Smooth muscle cell (in vitro differentiated cells): ENCODE measurements around the gene S1PR5. TPM values are rescaled to one million over a fixed set of nuclear protein-coding genes. Genes with fewer than 3 reads are reported as not detected.

ENCODE experiments used
- DNase-seq: peaks from one replicate; lab custom pipeline; 2025; ENCODE audit not compliant: unreplicated experiment; lab: John Stamatoyannopoulos, UW
- H2AFZ ChIP-seq: fragments of 200-600 bp; sonication (generic); 2 replicates; pipeline ENCODE4 v1.6.0; 2016; ENCODE audit warnings: antibody characterized with exemption, low read depth, mild to moderate bottlenecking
- H3F3A ChIP-seq: fragments of 200-600 bp; sonication (generic); 2 replicates; pipeline ENCODE4 v1.6.0; 2017; ENCODE audit warnings: antibody characterized with exemption, low read depth
- H3K27ac ChIP-seq: fragments of 200-600 bp; sonication (generic); 2 replicates; pipeline ENCODE4 v1.5.1; 2016; ENCODE audit warnings: low read depth, mild to moderate bottlenecking
- H3K27me3 ChIP-seq: fragments of 200-600 bp; sonication (generic); 2 replicates; pipeline ENCODE4 v1.6.1; 2016; ENCODE audit warnings: low read depth, mild to moderate bottlenecking
- H3K36me3 ChIP-seq: fragments of 200-600 bp; sonication (generic); 2 replicates; pipeline ENCODE4 v1.5.1; 2016; ENCODE audit warnings: low read depth
- H3K4me1 ChIP-seq: fragments of 200-600 bp; sonication (generic); 2 replicates; pipeline ENCODE4 v1.5.1; 2016; ENCODE audit warnings: low read depth
- H3K4me2 ChIP-seq: fragments of 200-600 bp; sonication (generic); 2 replicates; pipeline ENCODE4 v1.6.0; 2016; ENCODE audit warnings: mild to moderate bottlenecking
- H3K4me3 ChIP-seq: fragments of 200-600 bp; sonication (generic); 2 replicates; pipeline ENCODE4 v1.5.1; 2016; ENCODE audit warnings: mild to moderate bottlenecking
- H3K79me2 ChIP-seq: fragments of 200-600 bp; sonication (generic); 2 replicates; pipeline ENCODE4 v1.6.0; 2016; ENCODE audit warnings: low read depth, mild to moderate bottlenecking
- H3K9ac ChIP-seq: fragments of 200-600 bp; sonication (generic); 2 replicates; pipeline ENCODE4 v1.6.0; 2016; ENCODE audit warnings: low read depth
- H3K9me3 ChIP-seq: fragments of 200-600 bp; sonication (generic); replicated peaks from 2 replicates; pipeline ENCODE4 v1.5.1; 2016; ENCODE audit warnings: low read depth
- H4K20me1 ChIP-seq: fragments of 200-600 bp; sonication (generic); 2 replicates; pipeline ENCODE4 v1.6.0; 2016; ENCODE audit warnings: low read depth
- WGBS: methylation state at CpG from one replicate; pipeline ENCODE4 v1.1.7; 2016; ENCODE audit warnings: low lambda C conversion rate; 5-methylcytosine and 5-hydroxymethylcytosine counted together
- microRNA counts: library from miRNA; unstranded; fragments of <30 nt; microRNA quantifications from one replicate; lab custom pipeline; 2016
- microRNA-seq: library from miRNA; unstranded; fragments of <30 nt; microRNA quantifications from one replicate; pipeline ENCODE4, GENCODE V29; 2016; ENCODE audit warnings: borderline number of aligned reads
- polyA plus RNA-seq: library from polyadenylated mRNA; unstranded; fragments of >200 nt; fragmentation: Nextera tagmentation; extraction: Ambion mirVana; gene quantifications from 2 replicates; pipeline ENCODE4 v1.2.1, GENCODE V29; 2016
- small RNA-seq: library from RNA; depleted of rRNA; stranded (forward); fragments of <200 nt; gene quantifications from one replicate; pipeline ENCODE3, GENCODE V24; 2014
- total RNA-seq: library from RNA; depleted of rRNA; stranded (reverse); fragments of >200 nt; gene quantifications from 2 replicates; pipeline ENCODE4 v1.2.3, GENCODE V29; 2014
- TF ChIP-seq, protein P1 (sequence below): fragments of 200-600 bp; sonication (generic); IDR thresholded peaks from 2 replicates; pipeline ENCODE4 v1.5.1; 2017; ENCODE audit warnings: borderline replicate concordance, mild to moderate bottlenecking, antibody characterized with exemption; ENCODE audit not compliant: insufficient read depth, poor library complexity, severe bottlenecking

S1PR5 gene
- total and polyA plus RNA-seq, 2 experiments from 2014 or later, result 5.3 to 9.0 TPM

DNA sequence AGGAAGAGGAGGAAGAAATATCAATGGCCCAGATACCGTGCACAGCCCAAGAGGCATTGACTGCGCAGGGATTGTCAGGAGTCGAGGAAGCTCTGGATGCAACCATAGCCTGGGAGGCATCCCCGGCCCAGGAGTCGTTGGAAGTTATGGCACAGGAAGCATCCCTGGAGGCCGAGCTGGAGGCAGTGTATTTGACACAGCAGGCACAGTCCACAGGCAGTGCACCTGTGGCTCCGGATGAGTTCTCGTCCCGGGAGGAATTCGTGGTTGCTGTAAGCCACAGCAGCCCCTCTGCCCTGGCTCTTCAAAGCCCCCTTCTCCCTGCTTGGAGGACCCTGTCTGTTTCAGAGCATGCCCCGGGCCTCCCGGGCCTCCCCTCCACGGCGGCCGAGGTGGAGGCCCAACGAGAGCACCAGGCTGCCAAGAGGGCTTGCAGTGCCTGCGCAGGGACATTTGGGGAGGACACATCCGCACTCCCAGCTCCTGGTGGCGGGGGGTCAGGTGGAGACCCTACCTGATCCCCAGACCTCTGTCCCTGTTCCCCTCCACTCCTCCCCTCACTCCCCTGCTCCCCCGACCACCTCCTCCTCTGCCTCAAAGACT is 50.0 kb downstream of the S1PR5 start:
- no peak overlapping the region for H3K9ac ChIP-seq
- H3K27ac ChIP-seq, result no peak overlapping the region
- no peaks in the 10 kb centered on the region for H3K27me3 ChIP-seq
- no peaks in the 10 kb centered on the region for H3F3A ChIP-seq
- H3K36me3 ChIP-seq, result no peaks in the 10 kb centered on the region
- DNase-seq, result no peak
- H4K20me1 ChIP-seq, result no peaks in the 10 kb centered on the region
- H2AFZ ChIP-seq, result no peak overlapping the region
- H3K4me3 ChIP-seq, result no peak overlapping the region
- TF ChIP-seq, protein P1, sequence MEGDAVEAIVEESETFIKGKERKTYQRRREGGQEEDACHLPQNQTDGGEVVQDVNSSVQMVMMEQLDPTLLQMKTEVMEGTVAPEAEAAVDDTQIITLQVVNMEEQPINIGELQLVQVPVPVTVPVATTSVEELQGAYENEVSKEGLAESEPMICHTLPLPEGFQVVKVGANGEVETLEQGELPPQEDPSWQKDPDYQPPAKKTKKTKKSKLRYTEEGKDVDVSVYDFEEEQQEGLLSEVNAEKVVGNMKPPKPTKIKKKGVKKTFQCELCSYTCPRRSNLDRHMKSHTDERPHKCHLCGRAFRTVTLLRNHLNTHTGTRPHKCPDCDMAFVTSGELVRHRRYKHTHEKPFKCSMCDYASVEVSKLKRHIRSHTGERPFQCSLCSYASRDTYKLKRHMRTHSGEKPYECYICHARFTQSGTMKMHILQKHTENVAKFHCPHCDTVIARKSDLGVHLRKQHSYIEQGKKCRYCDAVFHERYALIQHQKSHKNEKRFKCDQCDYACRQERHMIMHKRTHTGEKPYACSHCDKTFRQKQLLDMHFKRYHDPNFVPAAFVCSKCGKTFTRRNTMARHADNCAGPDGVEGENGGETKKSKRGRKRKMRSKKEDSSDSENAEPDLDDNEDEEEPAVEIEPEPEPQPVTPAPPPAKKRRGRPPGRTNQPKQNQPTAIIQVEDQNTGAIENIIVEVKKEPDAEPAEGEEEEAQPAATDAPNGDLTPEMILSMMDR, result no peak
- 92% methylated on average over 19 of the region's 20 CpGs for WGBS
- no peaks in the 10 kb centered on the region for H3K79me2 ChIP-seq
- no peak overlapping the region for H3K4me2 ChIP-seq
- no peaks in the 10 kb centered on the region for H3K9me3 ChIP-seq
- peaks cover 3% of the 10 kb centered on the region for H3K4me1 ChIP-seq

DNA sequence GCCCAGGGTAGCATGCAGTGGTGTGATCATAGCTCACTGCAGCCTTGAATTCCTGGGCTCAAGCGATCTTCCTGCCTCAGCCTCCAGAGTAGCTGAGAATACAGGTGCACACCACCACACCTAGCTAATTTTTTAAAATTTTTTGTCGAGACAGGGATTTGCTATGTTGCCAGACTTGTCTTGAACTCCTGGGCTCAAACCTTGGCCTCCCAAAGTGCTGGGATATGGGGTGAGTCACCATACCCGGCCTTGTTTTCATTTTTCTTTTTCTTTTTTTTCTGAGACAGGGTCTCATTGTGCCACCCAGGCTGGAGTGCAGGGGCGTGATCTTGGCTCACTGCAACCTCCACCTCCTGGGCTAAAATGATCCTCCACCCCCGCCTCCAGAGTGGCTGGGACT is 52.8 kb downstream of the S1PR5 start:
- no peak overlapping the region for H3K9ac ChIP-seq
- H4K20me1 ChIP-seq, result no peaks in the 10 kb centered on the region
- no peak overlapping the region for H3K4me2 ChIP-seq
- TF ChIP-seq, protein P1, result no peak
- H2AFZ ChIP-seq, result no peak overlapping the region
- no peaks in the 10 kb centered on the region for H3K36me3 ChIP-seq
- no peak overlapping the region for H3K27ac ChIP-seq
- no peaks in the 10 kb centered on the region for H3K27me3 ChIP-seq
- no peaks in the 10 kb centered on the region for H3F3A ChIP-seq
- H3K4me1 ChIP-seq, result peaks cover 3% of the 10 kb centered on the region
- H3K79me2 ChIP-seq, result no peaks in the 10 kb centered on the region
- WGBS, result 94% methylated on average over 5 of the region's 5 CpGs
- no peak overlapping the region for H3K4me3 ChIP-seq
- no peaks in the 10 kb centered on the region for H3K9me3 ChIP-seq
- no peak for DNase-seq

MicroRNAs encoded within 50 kb of the gene (microRNA counts, 767-probe panel; counts per million panel counts)
- 183 counts per million for microRNA hsa-miR-1238 (lab: Ali Mortazavi, UCI)

Small RNA genes within 50 kb of the gene (microRNA-seq; reads per million reads assigned to microRNA genes)
- not detected for gene MIR1238

Small RNA genes within 50 kb of the gene (small RNA-seq; reads per million reads assigned to genes)
- gene MIR1238 (not detected), gene RNU7-140P (not detected)

Other genes starting within 250 kb of the S1PR5 start
- 4.6 and 10.4 TPM in 2 replicates for gene ICAM1, start 246.3 kb downstream of the S1PR5 start, total RNA-seq
- gene ICAM1, start 246.3 kb downstream of the S1PR5 start, polyA plus RNA-seq, result 9.2 and 9.7 TPM in 2 replicates
- gene ICAM4, start 230.5 kb downstream of the S1PR5 start, total RNA-seq, result 0.90 and 1.9 TPM in 2 replicates
- 2.2 and 3.4 TPM in 2 replicates for gene ICAM4, start 230.5 kb downstream of the S1PR5 start, polyA plus RNA-seq
- 1.9 and 4.0 TPM in 2 replicates for gene ICAM5, start 227.5 kb downstream of the S1PR5 start, total RNA-seq
- gene ICAM5, start 227.5 kb downstream of the S1PR5 start, polyA plus RNA-seq, result 4.4 and 6.4 TPM in 2 replicates
- 2.9 TPM in 1 of 2 replicates, not detected in the other for gene ZGLP1, start 207.6 kb downstream of the S1PR5 start, total RNA-seq
- 4.8 and 6.1 TPM in 2 replicates for gene ZGLP1, start 207.6 kb downstream of the S1PR5 start, polyA plus RNA-seq
- gene FDX2, start 201.4 kb downstream of the S1PR5 start, total RNA-seq, result 7.6 and 15.3 TPM in 2 replicates
- 39.1 and 46.0 TPM in 2 replicates for gene FDX2, start 201.4 kb downstream of the S1PR5 start, polyA plus RNA-seq
- gene RAVER1, start 183.9 kb downstream of the S1PR5 start, total RNA-seq, result 8.3 and 18.3 TPM in 2 replicates
- gene RAVER1, start 183.9 kb downstream of the S1PR5 start, polyA plus RNA-seq, result 35.5 and 43.0 TPM in 2 replicates
- gene ICAM3, start 177.8 kb downstream of the S1PR5 start, total RNA-seq, result 4.5 and 6.5 TPM in 2 replicates
- gene ICAM3, start 177.8 kb downstream of the S1PR5 start, polyA plus RNA-seq, result 29.3 and 31.3 TPM in 2 replicates
- gene TYK2, start 136.9 kb downstream of the S1PR5 start, total RNA-seq, result 52.5 and 53.1 TPM in 2 replicates
- 90.8 and 98.4 TPM in 2 replicates for gene TYK2, start 136.9 kb downstream of the S1PR5 start, polyA plus RNA-seq
- gene CDC37, start 113.9 kb downstream of the S1PR5 start, total RNA-seq, result 98.4 and 103 TPM in 2 replicates
- 186 and 198 TPM in 2 replicates for gene CDC37, start 113.9 kb downstream of the S1PR5 start, polyA plus RNA-seq
- 2.7 and 3.3 TPM in 2 replicates for gene PDE4A, start 96.9 kb downstream of the S1PR5 start, total RNA-seq
- gene PDE4A, start 96.9 kb downstream of the S1PR5 start, polyA plus RNA-seq, result 12.3 and 16.4 TPM in 2 replicates
- 24.9 and 39.3 TPM in 2 replicates for gene KEAP1, start 14.1 kb downstream of the S1PR5 start, total RNA-seq
- gene KEAP1, start 14.1 kb downstream of the S1PR5 start, polyA plus RNA-seq, result 53.1 and 60.4 TPM in 2 replicates
- gene ATG4D, start 26.5 kb upstream of the S1PR5 start, total RNA-seq, result 12.9 and 13.8 TPM in 2 replicates
- 19.0 and 29.7 TPM in 2 replicates for gene ATG4D, start 26.5 kb upstream of the S1PR5 start, polyA plus RNA-seq
- gene KRI1, start 48.6 kb upstream of the S1PR5 start, total RNA-seq, result 4.9 and 7.1 TPM in 2 replicates
- 10.1 and 18.0 TPM in 2 replicates for gene KRI1, start 48.6 kb upstream of the S1PR5 start, polyA plus RNA-seq
- gene CDKN2D, start 51.5 kb upstream of the S1PR5 start, total RNA-seq, result 5.4 and 10.1 TPM in 2 replicates
- gene CDKN2D, start 51.5 kb upstream of the S1PR5 start, polyA plus RNA-seq, result 22.2 and 25.3 TPM in 2 replicates
- gene AP1M2, start 69.9 kb upstream of the S1PR5 start, total RNA-seq, result 19.8 and 37.1 TPM in 2 replicates
- 8.8 and 30.2 TPM in 2 replicates for gene AP1M2, start 69.9 kb upstream of the S1PR5 start, polyA plus RNA-seq
- 59.7 and 79.5 TPM in 2 replicates for gene SLC44A2, start 108.1 kb upstream of the S1PR5 start, total RNA-seq
- gene SLC44A2, start 108.1 kb upstream of the S1PR5 start, polyA plus RNA-seq, result 123 and 156 TPM in 2 replicates
- 78.0 and 125 TPM in 2 replicates for gene ILF3, start 136.9 kb upstream of the S1PR5 start, total RNA-seq
- gene ILF3, start 136.9 kb upstream of the S1PR5 start, polyA plus RNA-seq, result 108 and 118 TPM in 2 replicates
- gene QTRT1, start 184.0 kb upstream of the S1PR5 start, total RNA-seq, result 13.3 and 16.0 TPM in 2 replicates
- gene QTRT1, start 184.0 kb upstream of the S1PR5 start, polyA plus RNA-seq, result 42.3 and 49.4 TPM in 2 replicates
- 46.4 and 65.1 TPM in 2 replicates for gene DNM2, start 200.6 kb upstream of the S1PR5 start, total RNA-seq
- gene DNM2, start 200.6 kb upstream of the S1PR5 start, polyA plus RNA-seq, result 93.2 and 111 TPM in 2 replicates